Left kidney (tissue), 8 donors: ENCODE results near the gene PPP4R3B. TPM values are rescaled to one million over a fixed set of nuclear protein-coding genes. Genes with fewer than 3 reads are reported as not detected.
A peak's percentile ranks its signal among the peaks of the same experiment; 100 is the strongest.

Experiments
- DNase-seq: peaks from one replicate; pipeline ENCODE4 v3.0.0-alpha.2; 2013
- long read RNA-seq, 8 donors: transcript quantifications; one replicate each; lab custom pipeline, GENCODE V29; 2026
- polyA plus RNA-seq: library from polyadenylated mRNA; unstranded; fragments of 120-200 nt; gene quantifications from one replicate; pipeline ENCODE4 v1.2.1, GENCODE V29; 2013; ENCODE audit not compliant: insufficient read length

The PPP4R3B gene
- 90.8 TPM for polyA plus RNA-seq
- long read RNA-seq, donor 1, full-length matches to known transcripts: 4 of 13 reads
- long read RNA-seq, donor 1, partial matches to known transcripts: 9 of 13 reads
- long read RNA-seq, donor 1, other reads (novel, unspliced or antisense): 0 of 13 reads
- long read RNA-seq, donor 2, full-length matches to known transcripts: 8 of 20 reads
- long read RNA-seq, donor 2, partial matches to known transcripts: 12 of 20 reads
- long read RNA-seq, donor 2, other reads (novel, unspliced or antisense): 0 of 20 reads
- long read RNA-seq, donor 3, full-length matches to known transcripts: 1 of 7 reads
- long read RNA-seq, donor 3, partial matches to known transcripts: 6 of 7 reads
- long read RNA-seq, donor 3, other reads (novel, unspliced or antisense): 0 of 7 reads
- long read RNA-seq, donor 4: 0 reads
- long read RNA-seq, donor 5, full-length matches to known transcripts: 2 of 14 reads
- long read RNA-seq, donor 5, partial matches to known transcripts: 12 of 14 reads
- long read RNA-seq, donor 5, other reads (novel, unspliced or antisense): 0 of 14 reads
- long read RNA-seq, donor 6, full-length matches to known transcripts: 1 of 10 reads
- long read RNA-seq, donor 6, partial matches to known transcripts: 9 of 10 reads
- long read RNA-seq, donor 6, other reads (novel, unspliced or antisense): 0 of 10 reads
- long read RNA-seq, donor 7, full-length matches to known transcripts: 5 of 43 reads
- long read RNA-seq, donor 7, partial matches to known transcripts: 38 of 43 reads
- long read RNA-seq, donor 7, other reads (novel, unspliced or antisense): 0 of 43 reads
- long read RNA-seq, donor 8, full-length matches to known transcripts: 4 of 4 reads
- long read RNA-seq, donor 8, partial matches to known transcripts: 0 of 4 reads
- long read RNA-seq, donor 8, other reads (novel, unspliced or antisense): 0 of 4 reads

GRCh38 chr2:55617175-55618024, at the start of gene PPP4R3B:
PPP4R3B (minus strand) TSS chr2:55617622; CDS start chr2:55617285, 337 bp downstream.
- peak; percentile 99 for DNase-seq

- no peak for DNase-seq
These were observed 35.8 kb upstream of the PPP4R3B start for GRCh38 chr2:55653255-55653654.

GRCh38 chr2:55649211-55649610, 31.8 kb upstream of the PPP4R3B start:
- no peak for DNase-seq

GRCh38 chr2:55636831-55637230, 19.4 kb upstream of the PPP4R3B start:
- DNase-seq: no peak

- DNase-seq: no peak
These were observed 11.5 kb upstream of the PPP4R3B start for GRCh38 chr2:55628931-55629330.

GRCh38 chr2:55627915-55628314, 10.5 kb upstream of the PPP4R3B start:
- no peak for DNase-seq

- no peak for DNase-seq
These were observed 4.4 kb upstream of the PPP4R3B start for GRCh38 chr2:55621802-55622201.

GRCh38 chr2:55620123-55620779, 2.8 kb upstream of the PPP4R3B start:
- no peak for DNase-seq

GRCh38 chr2:55618275-55619055, 1.0 kb upstream of the PPP4R3B start:
- DNase-seq: peak; percentile 55

GRCh38 chr2:55618025-55618274, 528 bp upstream of the PPP4R3B start:
- no peak for DNase-seq

GRCh38 chr2:55616551-55617174, 759 bp downstream of the PPP4R3B start:
- DNase-seq: peak; percentile 52

- DNase-seq: no peak
These were observed 5.4 kb downstream of the PPP4R3B start for GRCh38 chr2:55611997-55612396.

- no peak for DNase-seq
These were observed 6.3 kb downstream of the PPP4R3B start for GRCh38 chr2:55610954-55611743.

GRCh38 chr2:55609938-55610578, 7.4 kb downstream of the PPP4R3B start:
- DNase-seq: no peak

- no peak for DNase-seq
These were observed 8.1 kb downstream of the PPP4R3B start for GRCh38 chr2:55609193-55609794.

- no peak for DNase-seq
These were observed 9.7 kb downstream of the PPP4R3B start for GRCh38 chr2:55607717-55608116.

GRCh38 chr2:55604027-55604565, 13.3 kb downstream of the PPP4R3B start:
- no peak for DNase-seq

- DNase-seq: no peak
These were observed 15.6 kb downstream of the PPP4R3B start for GRCh38 chr2:55601849-55602248.
